ENCODE results near the gene CDH12. TPM values are rescaled to one million over a fixed set of nuclear protein-coding genes. Genes with fewer than 3 reads are reported as not detected.

The CDH12 gene
- total and polyA plus RNA-seq, 2 experiments from 2014 or later, result not detected

- no peak overlapping the region for H3K4me3 ChIP-seq
- no peaks in the 10 kb centered on the region for H3K79me2 ChIP-seq (ENCODE audit: insufficient read depth)
- H4K20me1 ChIP-seq (ENCODE audit: insufficient read depth), result no peaks in the 10 kb centered on the region
- no peak for DNase-seq
- no peaks in the 10 kb centered on the region for H3K36me3 ChIP-seq (ENCODE audit: low read depth)
- 11 to 15% methylated on average over 3 of the region's 3 CpGs for WGBS, 2 experiments (ENCODE audit: low coverage in 1 of 2, low lambda C conversion rate in 2 of 2, missing lambda C conversion rate in 2 of 2)
- H3K27me3 ChIP-seq (replicated peaks; ENCODE audit: insufficient read depth), result no peaks in the 10 kb centered on the region
- H3K4me1 ChIP-seq (ENCODE audit: insufficient read depth), result no peaks in the 10 kb centered on the region
- H3F3A ChIP-seq (ENCODE audit: insufficient read depth), result no peaks in the 10 kb centered on the region
- no peaks in the 10 kb centered on the region for H3K9me3 ChIP-seq (ENCODE audit: low read depth)
- H3K4me2 ChIP-seq (ENCODE audit: unreplicated experiment), result no peak overlapping the region
- in situ Hi-C loops (cut with MboI), result no loop called here
- H3K9me2 ChIP-seq (ENCODE audit: insufficient read depth), result no peaks in the 10 kb centered on the region
- no peak overlapping the region for H2AFZ ChIP-seq
- H3K27ac ChIP-seq, result no peak overlapping the region
- H3K9ac ChIP-seq, result no peak overlapping the region
- no peak for TF ChIP-seq EZH2 (IDR thresholded peaks at IDR 0.05; ENCODE audit: insufficient read depth, poor library complexity, severe bottlenecking)
- TF ChIP-seq EZH2phosphoT487 (IDR thresholded peaks at IDR 0.05; ENCODE audit: insufficient read depth, low read depth), result no peak
Measured at GRCh38 chr5:21895766-21896350, 957.3 kb downstream of the CDH12 start.

GRCh38 chr5:21893161-21893560 is 960.0 kb downstream of the CDH12 start:
- H3K36me3 ChIP-seq (ENCODE audit: low read depth), result no peaks in the 10 kb centered on the region
- H3K4me2 ChIP-seq (ENCODE audit: unreplicated experiment), result no peak overlapping the region
- H2AFZ ChIP-seq, result no peak overlapping the region
- H3F3A ChIP-seq (ENCODE audit: insufficient read depth), result no peaks in the 10 kb centered on the region
- no peak overlapping the region for H3K4me3 ChIP-seq
- no peaks in the 10 kb centered on the region for H3K4me1 ChIP-seq (ENCODE audit: insufficient read depth)
- H3K9me2 ChIP-seq (ENCODE audit: insufficient read depth), result no peaks in the 10 kb centered on the region
- no peak for DNase-seq
- no peak overlapping the region for H3K9ac ChIP-seq
- in situ Hi-C loops (cut with MboI), result no loop called here
- H4K20me1 ChIP-seq (ENCODE audit: insufficient read depth), result no peaks in the 10 kb centered on the region
- no peaks in the 10 kb centered on the region for H3K9me3 ChIP-seq (ENCODE audit: low read depth)
- no peaks in the 10 kb centered on the region for H3K27me3 ChIP-seq (replicated peaks; ENCODE audit: insufficient read depth)
- no peak overlapping the region for H3K27ac ChIP-seq
- H3K79me2 ChIP-seq (ENCODE audit: insufficient read depth), result no peaks in the 10 kb centered on the region
- WGBS, 2 experiments (ENCODE audit: low coverage in 1 of 2, low lambda C conversion rate in 2 of 2, missing lambda C conversion rate in 2 of 2), result 63 to 79% methylated on average over 2 of the region's 2 CpGs
- TF ChIP-seq EZH2 (IDR thresholded peaks at IDR 0.05; ENCODE audit: insufficient read depth, poor library complexity, severe bottlenecking) (no peak), EZH2phosphoT487 (IDR thresholded peaks at IDR 0.05; ENCODE audit: insufficient read depth, low read depth) (no peak)

GRCh38 chr5:21889581-21889980 is 963.6 kb downstream of the CDH12 start:
- DNase-seq, result no peak
- no peak for TF ChIP-seq EZH2 (IDR thresholded peaks at IDR 0.05; ENCODE audit: insufficient read depth, poor library complexity, severe bottlenecking)
- TF ChIP-seq EZH2phosphoT487 (IDR thresholded peaks at IDR 0.05; ENCODE audit: insufficient read depth, low read depth), result no peak
- Histone ChIP-seq H3K4me2 (ENCODE audit: unreplicated experiment) (no peak overlapping the region), H3K9me2 (ENCODE audit: insufficient read depth) (no peaks in the 10 kb centered on the region), H3F3A (ENCODE audit: insufficient read depth) (no peaks in the 10 kb centered on the region), H3K36me3 (ENCODE audit: low read depth) (no peaks in the 10 kb centered on the region), H3K79me2 (ENCODE audit: insufficient read depth) (no peaks in the 10 kb centered on the region), H3K4me1 (ENCODE audit: insufficient read depth) (no peaks in the 10 kb centered on the region), H3K27ac (no peak overlapping the region), H3K9me3 (ENCODE audit: low read depth) (no peaks in the 10 kb centered on the region), H3K27me3 (replicated peaks; ENCODE audit: insufficient read depth) (no peaks in the 10 kb centered on the region), H4K20me1 (ENCODE audit: insufficient read depth) (no peaks in the 10 kb centered on the region), H3K9ac (no peak overlapping the region), H2AFZ (no peak overlapping the region), H3K4me3 (no peak overlapping the region)
- WGBS, 2 experiments (ENCODE audit: low coverage in 1 of 2, low lambda C conversion rate in 2 of 2, missing lambda C conversion rate in 2 of 2), result 37 to 38% methylated on average over 1 of the region's 1 CpG
- in situ Hi-C loops (cut with MboI), result no loop called here

- Histone ChIP-seq H3K36me3 (ENCODE audit: low read depth) (no peaks in the 10 kb centered on the region), H3K9me2 (ENCODE audit: insufficient read depth) (no peaks in the 10 kb centered on the region), H3K79me2 (ENCODE audit: insufficient read depth) (no peaks in the 10 kb centered on the region), H3K4me1 (ENCODE audit: insufficient read depth) (no peaks in the 10 kb centered on the region), H3K9me3 (ENCODE audit: low read depth) (no peaks in the 10 kb centered on the region), H3K4me3 (no peak overlapping the region), H2AFZ (no peak overlapping the region), H3K9ac (no peak overlapping the region), H4K20me1 (ENCODE audit: insufficient read depth) (no peaks in the 10 kb centered on the region), H3F3A (ENCODE audit: insufficient read depth) (no peaks in the 10 kb centered on the region), H3K27me3 (replicated peaks; ENCODE audit: insufficient read depth) (no peaks in the 10 kb centered on the region), H3K27ac (no peak overlapping the region), H3K4me2 (ENCODE audit: unreplicated experiment) (no peak overlapping the region)
- DNase-seq, result no peak
- TF ChIP-seq EZH2 (IDR thresholded peaks at IDR 0.05; ENCODE audit: insufficient read depth, poor library complexity, severe bottlenecking), result no peak
- TF ChIP-seq EZH2phosphoT487 (IDR thresholded peaks at IDR 0.05; ENCODE audit: insufficient read depth, low read depth), result no peak
- WGBS, 2 experiments (ENCODE audit: low coverage in 1 of 2, low lambda C conversion rate in 2 of 2, missing lambda C conversion rate in 2 of 2), result 50 to 52% methylated on average over 14 to 17 of the region's 17 CpGs
- in situ Hi-C loops (cut with MboI), result no loop called here
Measured at GRCh38 chr5:21882074-21882745, 970.9 kb downstream of the CDH12 start.
